BLaER1 (cell line): ENCODE results near the gene CAMKMT.

Source experiments
- H3K27ac ChIP-seq: shearing (Covaris generic); formaldehyde crosslinking; 2 replicates; pipeline ENCODE4 v1.8.1; 2022
- H3K27me3 ChIP-seq: shearing (Covaris generic); formaldehyde crosslinking; 2 replicates; pipeline ENCODE4 v1.8.1; 2022
- H3K36me3 ChIP-seq: shearing (Covaris generic); formaldehyde crosslinking; 2 replicates; pipeline ENCODE4 v1.8.1; 2022
- H3K4me1 ChIP-seq: shearing (Covaris generic); formaldehyde crosslinking; 2 replicates; pipeline ENCODE4 v1.8.1; 2022
- H3K4me2 ChIP-seq: shearing (Covaris generic); formaldehyde crosslinking; 2 replicates; pipeline ENCODE4 v1.8.1; 2022
- H3K4me3 ChIP-seq: shearing (Covaris generic); formaldehyde crosslinking; 2 replicates; pipeline ENCODE4 v1.8.1; 2022
- H3K9ac ChIP-seq: shearing (Covaris generic); formaldehyde crosslinking; 2 replicates; pipeline ENCODE4 v1.8.1; 2022
- H3K9me3 ChIP-seq: shearing (Covaris generic); formaldehyde crosslinking; 2 replicates; pipeline ENCODE4 v1.8.1; 2022
- H4K20me1 ChIP-seq: shearing (Covaris generic); formaldehyde crosslinking; 2 replicates; pipeline ENCODE4 v1.8.1; 2022
- Cebpa-rat ChIP-seq: shearing (Covaris generic); IDR thresholded peaks from 2 replicates; pipeline ENCODE4 v1.8.1; 2022

CAMKMT gene

DNA sequence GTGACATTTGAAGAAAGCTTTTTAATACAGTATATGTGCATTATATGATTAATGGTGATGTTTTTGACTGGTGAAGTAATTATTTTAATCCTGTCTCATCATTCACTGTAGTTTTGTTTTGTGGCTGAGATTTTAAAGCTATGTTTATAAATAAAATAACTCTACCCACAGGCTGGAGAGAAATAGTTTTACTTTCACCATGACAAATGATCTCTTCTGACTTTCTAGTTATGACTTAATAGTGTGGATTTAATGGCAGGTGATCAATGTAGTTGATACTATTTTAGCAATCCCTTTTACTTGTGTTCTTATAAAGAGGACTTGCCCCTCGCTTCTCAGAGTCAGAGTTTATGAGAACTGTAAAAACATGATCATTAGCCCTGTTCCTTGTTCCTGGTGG, 290.2 kb downstream of the CAMKMT start:
- H3K4me2 ChIP-seq: no peak overlapping the region
- H3K4me1 ChIP-seq: no peaks in the 10 kb centered on the region
- H4K20me1 ChIP-seq: no peaks in the 10 kb centered on the region
- no peak overlapping the region for H3K27ac ChIP-seq
- no peaks in the 10 kb centered on the region for H3K9me3 ChIP-seq
- no peak for TF ChIP-seq Cebpa-rat
- no peak overlapping the region for H3K9ac ChIP-seq
- H3K27me3 ChIP-seq: no peaks in the 10 kb centered on the region
- H3K36me3 ChIP-seq: no peaks in the 10 kb centered on the region
- H3K4me3 ChIP-seq: no peak overlapping the region

DNA sequence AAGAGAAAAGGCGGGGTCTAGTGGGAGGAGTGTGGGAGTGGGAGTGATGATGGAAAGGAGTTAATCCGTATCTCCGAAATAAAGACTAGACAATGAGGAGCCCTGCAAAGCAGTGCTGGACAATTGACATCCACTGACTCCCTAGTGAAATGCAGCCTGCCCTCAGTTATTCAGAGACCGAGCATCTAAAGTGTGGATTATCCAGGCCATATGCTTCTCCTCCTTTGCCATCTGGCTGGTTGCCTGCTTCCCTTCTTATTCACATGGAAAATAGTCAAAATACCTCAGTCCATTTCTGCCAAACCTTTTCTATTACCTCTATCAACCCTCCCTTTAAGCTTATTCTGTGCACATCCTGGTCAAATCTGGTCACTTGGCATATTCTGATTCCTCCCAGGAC, 291.0 kb downstream of the CAMKMT start:
- Histone ChIP-seq H3K9me3 (no peaks in the 10 kb centered on the region), H3K4me2 (no peak overlapping the region), H3K27me3 (no peaks in the 10 kb centered on the region), H3K36me3 (no peaks in the 10 kb centered on the region), H4K20me1 (no peaks in the 10 kb centered on the region), H3K4me1 (no peaks in the 10 kb centered on the region), H3K27ac (no peak overlapping the region), H3K4me3 (no peak overlapping the region), H3K9ac (no peak overlapping the region)
- no peak for TF ChIP-seq Cebpa-rat

DNA sequence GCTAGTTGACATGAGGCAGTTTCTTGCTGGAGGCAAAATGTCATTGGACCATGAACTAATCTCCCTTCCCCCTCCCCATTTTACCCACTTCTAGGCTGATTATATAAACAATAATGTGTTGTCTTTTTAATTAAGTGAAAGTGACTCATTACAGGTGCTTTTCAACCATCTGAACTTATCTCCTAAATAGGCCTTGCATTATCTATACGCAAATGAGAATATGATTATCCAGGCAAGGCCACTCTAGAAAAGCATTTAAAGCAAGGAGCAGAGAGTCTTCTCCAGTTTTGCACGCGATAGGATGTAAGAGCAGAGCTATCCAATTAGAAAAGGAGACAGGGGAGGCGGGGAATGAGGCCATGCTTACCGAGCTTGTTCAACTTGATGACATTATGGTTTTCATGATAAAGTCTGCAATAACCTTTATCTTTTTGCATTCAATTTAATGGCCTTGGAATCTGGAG, 293.7 kb downstream of the CAMKMT start:
- Histone ChIP-seq H3K9ac (no peak overlapping the region), H3K27ac (no peak overlapping the region), H3K4me1 (no peaks in the 10 kb centered on the region), H3K27me3 (no peaks in the 10 kb centered on the region), H3K9me3 (no peaks in the 10 kb centered on the region), H4K20me1 (no peaks in the 10 kb centered on the region), H3K4me3 (no peak overlapping the region), H3K4me2 (no peak overlapping the region), H3K36me3 (no peaks in the 10 kb centered on the region)
- no peak for TF ChIP-seq Cebpa-rat

DNA sequence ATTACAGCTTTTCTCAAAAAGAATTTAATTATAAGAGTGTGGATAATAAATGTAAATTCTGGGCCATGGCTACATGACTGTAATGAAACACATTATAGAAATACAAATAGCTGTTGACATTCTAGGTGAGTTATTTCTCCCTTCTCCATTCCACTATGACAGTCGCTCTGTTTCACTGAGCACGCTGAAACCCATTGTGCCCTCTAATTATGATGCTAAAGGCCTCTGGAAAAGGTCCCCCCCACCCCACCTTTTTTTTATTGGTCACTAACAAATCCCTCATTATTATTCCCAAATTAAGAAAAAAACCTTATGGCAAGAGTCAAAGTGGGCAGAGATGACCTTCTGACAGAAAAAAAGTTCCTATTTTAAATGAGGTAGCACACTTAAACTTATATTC, 294.7 kb downstream of the CAMKMT start:
- Histone ChIP-seq H3K4me1 (no peaks in the 10 kb centered on the region), H3K27me3 (no peaks in the 10 kb centered on the region), H3K9ac (no peak overlapping the region), H3K4me3 (no peak overlapping the region), H3K9me3 (no peaks in the 10 kb centered on the region), H3K36me3 (no peaks in the 10 kb centered on the region), H4K20me1 (no peaks in the 10 kb centered on the region), H3K27ac (no peak overlapping the region), H3K4me2 (no peak overlapping the region)
- no peak for TF ChIP-seq Cebpa-rat

DNA sequence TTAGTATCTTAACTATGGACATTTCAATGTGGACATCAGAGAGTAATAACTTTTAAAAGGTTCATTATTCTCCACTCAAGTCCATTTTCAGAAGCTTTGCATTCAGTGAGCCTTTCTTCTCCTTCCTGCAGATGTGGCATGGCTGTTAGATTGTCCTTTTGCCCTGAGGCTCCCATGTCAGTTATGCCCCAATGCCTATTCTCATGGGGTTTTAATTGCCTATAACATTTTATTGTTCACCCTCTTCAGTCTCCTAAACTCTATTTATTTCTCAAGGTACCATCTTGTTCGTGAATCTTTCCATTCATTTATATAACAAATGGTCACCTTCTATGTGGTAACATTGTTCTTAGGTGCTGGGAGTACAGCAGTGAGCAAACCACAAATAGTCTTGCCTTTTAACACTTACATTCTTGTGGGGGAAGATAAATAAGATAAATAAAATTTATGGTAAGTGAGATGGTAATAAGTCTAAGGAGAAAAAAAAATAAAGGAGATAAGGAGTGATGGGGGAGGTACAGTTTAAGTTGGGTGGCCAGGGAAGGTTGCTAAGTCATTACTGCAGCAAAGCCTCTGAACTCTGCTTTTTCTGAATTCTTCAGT, 301.8 kb downstream of the CAMKMT start:
- H3K4me3 ChIP-seq: no peak overlapping the region
- no peak overlapping the region for H3K27ac ChIP-seq
- no peaks in the 10 kb centered on the region for H4K20me1 ChIP-seq
- no peaks in the 10 kb centered on the region for H3K36me3 ChIP-seq
- H3K9me3 ChIP-seq: no peaks in the 10 kb centered on the region
- H3K27me3 ChIP-seq: no peaks in the 10 kb centered on the region
- no peak overlapping the region for H3K4me2 ChIP-seq
- H3K4me1 ChIP-seq: no peaks in the 10 kb centered on the region
- H3K9ac ChIP-seq: no peak overlapping the region
- no peak for TF ChIP-seq Cebpa-rat

DNA sequence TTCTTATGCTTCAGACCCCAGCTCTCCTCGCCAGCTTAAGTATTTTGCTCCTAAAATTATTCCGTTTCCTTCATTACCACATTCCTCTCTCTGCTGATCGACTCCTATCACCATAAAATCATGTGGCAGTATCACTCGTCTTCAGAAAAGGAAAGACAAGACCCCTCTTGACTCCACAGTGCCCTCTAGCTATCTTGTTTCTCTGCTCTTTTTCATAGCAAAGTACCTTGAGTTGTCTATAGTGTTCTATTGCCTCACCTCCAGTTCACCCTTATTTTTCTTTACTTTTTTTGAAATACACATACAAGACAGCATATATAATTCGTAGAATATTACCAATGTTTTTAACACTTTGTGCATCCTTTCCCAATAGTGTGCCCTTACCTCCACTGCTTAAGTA, 306.6 kb downstream of the CAMKMT start:
- H4K20me1 ChIP-seq: no peaks in the 10 kb centered on the region
- no peak overlapping the region for H3K4me3 ChIP-seq
- H3K9ac ChIP-seq: no peak overlapping the region
- no peak overlapping the region for H3K27ac ChIP-seq
- H3K27me3 ChIP-seq: no peaks in the 10 kb centered on the region
- H3K4me2 ChIP-seq: no peak overlapping the region
- H3K9me3 ChIP-seq: no peaks in the 10 kb centered on the region
- no peaks in the 10 kb centered on the region for H3K36me3 ChIP-seq
- H3K4me1 ChIP-seq: no peaks in the 10 kb centered on the region
- no peak for TF ChIP-seq Cebpa-rat

DNA sequence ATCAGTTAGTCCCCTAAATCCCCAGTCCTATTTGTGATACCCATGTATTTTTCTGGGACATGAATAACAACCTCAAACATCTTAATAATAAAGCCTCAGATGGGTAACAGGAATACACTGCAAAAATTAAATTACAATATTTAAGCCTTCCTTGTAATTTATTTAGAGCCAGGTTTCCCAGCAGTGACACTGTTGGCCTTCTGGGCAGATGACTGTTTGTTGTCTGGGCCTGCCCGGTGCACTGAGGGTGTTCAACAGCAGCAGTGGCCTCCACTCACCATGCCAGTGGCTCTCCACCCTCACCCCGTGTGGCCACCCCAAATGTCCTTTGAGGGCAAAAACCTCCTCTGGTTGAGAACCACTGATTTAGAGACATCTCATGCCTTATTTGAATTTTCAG, 309.5 kb downstream of the CAMKMT start:
- no peak for TF ChIP-seq Cebpa-rat
- no peaks in the 10 kb centered on the region for H3K27me3 ChIP-seq
- no peaks in the 10 kb centered on the region for H4K20me1 ChIP-seq
- no peaks in the 10 kb centered on the region for H3K4me1 ChIP-seq
- H3K27ac ChIP-seq: no peak overlapping the region
- H3K36me3 ChIP-seq: no peaks in the 10 kb centered on the region
- no peak overlapping the region for H3K4me3 ChIP-seq
- no peak overlapping the region for H3K9ac ChIP-seq
- H3K9me3 ChIP-seq: no peaks in the 10 kb centered on the region
- H3K4me2 ChIP-seq: no peak overlapping the region

DNA sequence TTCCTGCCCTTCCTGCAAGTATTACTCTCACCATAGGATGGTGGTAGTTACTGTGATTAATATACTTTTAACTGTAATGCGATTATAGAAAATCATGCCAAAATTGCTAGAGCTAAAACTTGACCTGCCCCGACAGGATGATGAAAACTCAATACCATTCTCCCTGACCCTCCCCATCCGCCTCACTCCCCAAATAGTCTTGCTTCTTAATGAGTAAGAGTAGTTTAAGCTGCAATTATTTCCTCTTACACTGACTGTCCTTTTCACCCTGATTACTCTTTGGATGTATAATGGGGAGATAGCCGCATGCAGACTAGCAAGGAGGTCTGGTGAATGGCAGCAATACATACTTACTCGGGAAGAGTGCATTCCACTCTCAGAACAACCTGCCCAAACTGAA, 310.2 kb downstream of the CAMKMT start:
- H3K27ac ChIP-seq: no peak overlapping the region
- H3K4me2 ChIP-seq: no peak overlapping the region
- H3K9me3 ChIP-seq: no peaks in the 10 kb centered on the region
- H3K27me3 ChIP-seq: no peaks in the 10 kb centered on the region
- H3K4me1 ChIP-seq: no peaks in the 10 kb centered on the region
- no peak overlapping the region for H3K9ac ChIP-seq
- no peak overlapping the region for H3K4me3 ChIP-seq
- H4K20me1 ChIP-seq: no peaks in the 10 kb centered on the region
- TF ChIP-seq Cebpa-rat: no peak
- H3K36me3 ChIP-seq: no peaks in the 10 kb centered on the region

DNA sequence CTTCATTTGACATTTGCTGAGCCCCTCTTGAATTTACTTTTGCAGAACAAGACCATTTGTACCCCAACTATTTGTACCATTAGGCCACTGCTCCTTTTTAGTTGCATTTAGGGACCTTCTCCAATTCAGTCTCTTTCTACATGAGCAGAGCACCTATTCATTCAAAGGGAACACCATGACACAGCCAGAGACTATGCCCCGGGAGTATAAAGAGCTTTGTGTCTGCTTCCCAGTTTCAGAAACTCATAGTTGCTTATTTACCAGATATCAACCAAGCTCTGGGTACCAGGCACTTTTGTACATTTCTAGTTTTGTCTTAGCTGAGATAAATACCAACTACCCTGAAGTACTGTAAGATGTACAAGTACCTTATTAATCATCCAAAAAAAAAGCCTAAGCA, 310.7 kb downstream of the CAMKMT start:
- H3K4me1 ChIP-seq: no peaks in the 10 kb centered on the region
- no peaks in the 10 kb centered on the region for H3K9me3 ChIP-seq
- H3K4me3 ChIP-seq: no peak overlapping the region
- H3K9ac ChIP-seq: no peak overlapping the region
- H3K27ac ChIP-seq: no peak overlapping the region
- no peaks in the 10 kb centered on the region for H3K36me3 ChIP-seq
- no peak overlapping the region for H3K4me2 ChIP-seq
- no peaks in the 10 kb centered on the region for H4K20me1 ChIP-seq
- TF ChIP-seq Cebpa-rat: no peak
- no peaks in the 10 kb centered on the region for H3K27me3 ChIP-seq

DNA sequence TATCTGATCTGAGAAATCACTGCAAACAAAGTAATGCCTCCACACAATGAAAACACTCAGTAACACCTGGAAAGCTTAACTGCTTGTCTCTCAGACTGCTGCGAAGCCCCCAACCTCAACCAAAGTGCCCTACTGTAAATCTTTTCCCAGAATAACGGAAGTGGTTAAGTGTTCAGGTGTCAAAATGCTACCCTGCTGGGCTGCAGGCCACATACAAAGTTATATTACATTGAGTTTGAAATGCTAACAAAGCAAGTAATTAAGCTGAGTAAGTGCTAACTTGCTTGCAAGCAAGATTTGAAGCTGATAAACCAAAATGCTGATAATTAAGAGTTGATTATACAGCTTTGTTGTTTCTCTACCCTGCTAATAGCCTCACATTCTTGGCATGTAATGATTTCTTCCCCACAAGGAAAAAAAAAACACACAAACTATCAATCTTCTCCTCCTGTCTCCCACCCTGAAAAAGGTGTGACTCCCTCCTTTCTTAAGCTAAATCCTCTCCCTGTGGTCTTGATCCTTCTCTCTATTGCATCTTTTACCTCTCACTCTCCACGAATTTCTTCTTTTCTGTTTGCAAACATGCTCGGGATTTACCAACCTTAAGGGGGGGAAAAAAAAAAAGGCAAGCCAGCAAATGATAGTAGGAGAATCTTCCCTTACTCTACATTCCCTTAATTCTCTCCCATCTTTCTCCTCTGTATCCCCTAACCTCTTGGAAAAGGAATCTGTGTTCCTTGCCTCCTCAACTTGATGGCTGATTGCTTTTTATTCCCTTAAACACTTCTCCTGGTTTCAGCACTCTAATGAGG, 312.9 kb downstream of the CAMKMT start:
- no peak overlapping the region for H3K9ac ChIP-seq
- TF ChIP-seq Cebpa-rat: no peak
- H3K9me3 ChIP-seq: no peaks in the 10 kb centered on the region
- H3K27ac ChIP-seq: no peak overlapping the region
- H3K4me3 ChIP-seq: no peak overlapping the region
- no peak overlapping the region for H3K4me2 ChIP-seq
- H3K27me3 ChIP-seq: no peaks in the 10 kb centered on the region
- no peaks in the 10 kb centered on the region for H3K4me1 ChIP-seq
- H4K20me1 ChIP-seq: no peaks in the 10 kb centered on the region
- no peaks in the 10 kb centered on the region for H3K36me3 ChIP-seq

DNA sequence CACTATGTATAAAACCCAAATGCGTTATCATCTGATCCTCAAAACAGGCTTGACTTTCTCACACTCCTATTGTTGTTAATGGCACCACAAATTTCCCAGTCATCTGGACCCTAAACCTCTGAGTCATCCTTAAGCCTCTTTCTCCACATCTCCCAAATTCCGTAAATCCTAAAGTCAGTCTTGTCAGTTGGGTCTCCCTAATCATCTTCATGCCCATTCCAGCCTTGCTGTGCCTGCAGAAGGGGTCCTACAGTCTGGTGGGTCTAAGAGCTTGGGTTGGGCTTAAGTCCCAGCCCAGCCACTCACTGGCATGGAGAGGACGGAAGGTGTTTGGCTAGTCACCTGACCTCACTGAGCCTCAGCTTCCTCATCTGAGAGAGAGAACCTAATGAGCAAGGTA, 314.6 kb downstream of the CAMKMT start:
- Histone ChIP-seq H3K4me1 (no peaks in the 10 kb centered on the region), H3K27ac (no peak overlapping the region), H3K9me3 (no peaks in the 10 kb centered on the region), H3K36me3 (no peaks in the 10 kb centered on the region), H3K4me2 (no peak overlapping the region), H3K27me3 (no peaks in the 10 kb centered on the region), H3K9ac (no peak overlapping the region), H3K4me3 (no peak overlapping the region), H4K20me1 (no peaks in the 10 kb centered on the region)
- TF ChIP-seq Cebpa-rat: no peak
